H1 (cell line): Measurements from ENCODE around the gene POLRMT. TPM values are rescaled to one million over a fixed set of nuclear protein-coding genes. Genes with fewer than 3 reads are reported as not detected.

Experiments used
- CTCF ChIA-PET: fragments of 300-600 bp; sonication (Branson Sonifier 250); formaldehyde crosslinking; loops from one replicate; lab custom pipeline; 2021; ENCODE audit not compliant: partially characterized antibody; lab: Charles Lee
- POLR2A ChIA-PET: fragments of 300-600 bp; sonication (Branson Sonifier 250); formaldehyde crosslinking; loops from one replicate; lab custom pipeline; 2021; ENCODE audit warnings: inconsistent platforms; ENCODE audit not compliant: partially characterized antibody; lab: Charles Lee
- DNase-seq, 2 experiments: peaks; one replicate each; pipeline versions ENCODE4 v3.0.0 to v3.0.0-alpha.2; 2010 to 2022; ENCODE audit warnings: low spot score in 2 of 2, low read depth in 1 of 2, mixed read lengths in 1 of 2
- FAIRE-seq: peaks from 2 replicates; lab custom pipeline; 2011; peaks lifted over from hg19 to GRCh38; lab: Jason Lieb, UNC
- H2AFZ ChIP-seq: 2 replicates; pipeline ENCODE4 v1.8.1; 2012; ENCODE audit warnings: low read length, inconsistent platforms
- H2AK5ac ChIP-seq: 2 replicates; pipeline ENCODE4 v1.6.1; 2013; ENCODE audit warnings: low read depth, low read length
- H2BK120ac ChIP-seq: replicated peaks from 2 replicates; pipeline ENCODE3; 2013; ENCODE audit warnings: low read depth, low read length, inconsistent platforms
- H2BK12ac ChIP-seq: 2 replicates; pipeline ENCODE4 v1.6.1; 2013; ENCODE audit warnings: low read depth, low read length
- H2BK15ac ChIP-seq: 2 replicates; pipeline ENCODE4 v1.6.1; 2013; ENCODE audit warnings: low read length
- H2BK20ac ChIP-seq: 2 replicates; pipeline ENCODE4 v1.6.1; 2013; ENCODE audit warnings: low read length
- H2BK5ac ChIP-seq: 2 replicates; pipeline ENCODE4 v1.6.1; 2013; ENCODE audit warnings: low read depth, low read length
- H3K14ac ChIP-seq: 2 replicates; pipeline ENCODE4 v1.6.1; 2013; ENCODE audit warnings: inconsistent platforms; ENCODE audit not compliant: insufficient read length
- H3K18ac ChIP-seq: 2 replicates; pipeline ENCODE4 v1.6.1; 2013; ENCODE audit warnings: low read length; ENCODE audit errors: extremely low read depth
- H3K23ac ChIP-seq: 2 replicates; pipeline ENCODE4 v1.6.1; 2013; ENCODE audit warnings: inconsistent platforms; ENCODE audit not compliant: insufficient read length
- H3K23me2 ChIP-seq: 2 replicates; pipeline ENCODE4 v1.6.1; 2013; ENCODE audit warnings: low read depth, low read length
- H3K27ac ChIP-seq: 2 replicates; pipeline ENCODE4 v1.6.1; 2011; ENCODE audit warnings: low read depth, low read length, inconsistent platforms
- H3K27me3 ChIP-seq, 4 experiments: replicated peaks in 1 of 4; 1 replicate in 1 of 4; 2 replicates in 3 of 4; pipeline versions ENCODE4 v1.6.1 to v1.8.1; 2011 to 2013; ENCODE audit warnings: low read length in 3 of 4, mild to moderate bottlenecking in 3 of 4, inconsistent platforms in 2 of 4, mixed read lengths in 2 of 4, moderate library complexity in 1 of 4; ENCODE audit not compliant: control insufficient read depth in 3 of 4, insufficient read depth in 3 of 4; ENCODE audit errors: extremely low read depth in 1 of 4
- H3K36me3 ChIP-seq, 4 experiments: 2 replicates each; pipeline versions ENCODE4 v1.6.1 to v1.8.1; 2011 to 2013; ENCODE audit warnings: mild to moderate bottlenecking in 4 of 4, low read length in 3 of 4, moderate library complexity in 2 of 4, control low read depth in 1 of 4, inconsistent platforms in 1 of 4; ENCODE audit not compliant: insufficient read depth in 4 of 4, control insufficient read depth in 2 of 4
- H3K4ac ChIP-seq: replicated peaks from 2 replicates; pipeline ENCODE3; 2013; ENCODE audit warnings: low read length, low read depth, mixed read lengths, inconsistent platforms; ENCODE audit not compliant: insufficient read length
- H3K4me1 ChIP-seq, 4 experiments: replicated peaks in 1 of 4; 1 replicate in 1 of 4; 2 replicates in 3 of 4; pipeline versions ENCODE4 v1.6.1 to v1.8.1; 2011 to 2013; ENCODE audit warnings: low read length in 3 of 4, inconsistent platforms in 2 of 4, mixed read lengths in 1 of 4; ENCODE audit not compliant: insufficient read depth in 4 of 4, control insufficient read depth in 3 of 4
- H3K4me2 ChIP-seq, 2 experiments: 2 replicates each; pipeline versions ENCODE4 v1.6.1 to v1.8.1; 2011 to 2013; ENCODE audit warnings: low read depth in 2 of 2, low read length in 2 of 2, control low read depth in 1 of 2, inconsistent platforms in 1 of 2, mild to moderate bottlenecking in 1 of 2; ENCODE audit not compliant: insufficient read depth in 1 of 2
- H3K4me3 ChIP-seq, 4 experiments: fragments of 200-600, 300-600 bp in 1 of 4; sonication (generic), shearing (Covaris generic), sonication (Bioruptor Twin) in 1 of 4; 2 replicates each; pipeline versions ENCODE4 v1.5.1 to v1.8.1; 2011 to 2016; ENCODE audit warnings: low read length in 4 of 4, low read depth in 3 of 4, control low read depth in 2 of 4, inconsistent platforms in 2 of 4, mild to moderate bottlenecking in 2 of 4, mixed read lengths in 1 of 4, moderate library complexity in 1 of 4; ENCODE audit not compliant: insufficient read depth in 2 of 4; ENCODE audit errors: extremely low read depth in 1 of 4
- H3K56ac ChIP-seq: replicated peaks from 2 replicates; pipeline ENCODE3; 2013; ENCODE audit warnings: low read depth, mild to moderate bottlenecking, mixed read lengths, low read length, inconsistent platforms; ENCODE audit not compliant: insufficient read length
- H3K79me1 ChIP-seq: 2 replicates; pipeline ENCODE4 v1.6.1; 2013; ENCODE audit warnings: low read depth, low read length, control low read depth
- H3K79me2 ChIP-seq, 2 experiments: 2 replicates each; pipeline versions ENCODE4 v1.6.1 to v1.8.1; 2012 to 2013; ENCODE audit warnings: low read length in 2 of 2, mild to moderate bottlenecking in 2 of 2, inconsistent platforms in 1 of 2; ENCODE audit not compliant: insufficient read depth in 2 of 2, control insufficient read depth in 1 of 2
- H3K9ac ChIP-seq, 4 experiments: replicated peaks in 1 of 4; 1 replicate in 1 of 4; 2 replicates in 3 of 4; pipeline versions ENCODE4 v1.6.1 to v1.8.1; 2011 to 2013; ENCODE audit warnings: low read depth in 3 of 4, low read length in 3 of 4, control low read depth in 2 of 4, mild to moderate bottlenecking in 2 of 4, moderate library complexity in 2 of 4, inconsistent platforms in 1 of 4; ENCODE audit errors: extremely low read depth in 1 of 4
- H3K9me3 ChIP-seq, 2 experiments: 2 replicates each; pipeline versions ENCODE4 v1.6.1 to v1.8.1; 2012 to 2013; ENCODE audit warnings: mild to moderate bottlenecking in 2 of 2, moderate library complexity in 2 of 2, control low read depth in 1 of 2, inconsistent platforms in 1 of 2, low read depth in 1 of 2, low read length in 1 of 2, mixed read lengths in 1 of 2; ENCODE audit not compliant: insufficient read depth in 2 of 2
- H4K20me1 ChIP-seq, 2 experiments: replicated peaks in 1 of 2; 2 replicates each; pipeline versions ENCODE3 to v1.8.1; 2011 to 2013; ENCODE audit warnings: inconsistent platforms in 2 of 2, low read length in 2 of 2, mild to moderate bottlenecking in 1 of 2; ENCODE audit not compliant: insufficient read depth in 2 of 2, control insufficient read depth in 1 of 2
- H4K5ac ChIP-seq: 2 replicates; pipeline ENCODE4 v1.6.1; 2013; ENCODE audit warnings: low read length, low read depth, mixed read lengths, inconsistent platforms; ENCODE audit not compliant: insufficient read length
- H4K8ac ChIP-seq: 2 replicates; pipeline ENCODE4 v1.8.0; 2013; ENCODE audit warnings: mild to moderate bottlenecking, moderate library complexity, low read length, inconsistent platforms; ENCODE audit not compliant: insufficient read depth; ENCODE audit errors: extremely low read depth
- H4K91ac ChIP-seq: replicated peaks from 2 replicates; pipeline ENCODE3; 2013; ENCODE audit warnings: low read length, mixed read lengths, inconsistent platforms; ENCODE audit not compliant: insufficient read length
- WGBS, 2 experiments: shearing (Covaris generic) in 1 of 2; methylation state at CpG; one replicate each; pipeline versions ENCODE4 v1.1.6 to v1.1.7; 2013 to 2015; ENCODE audit warnings: low lambda C conversion rate in 2 of 2, mixed read lengths in 2 of 2, inconsistent platforms in 1 of 2, low coverage in 1 of 2, missing lambda C conversion rate in 1 of 2; ENCODE audit not compliant: insufficient replicate concordance in 2 of 2, insufficient coverage in 1 of 2, insufficient read length in 1 of 2; ENCODE audit errors: extremely low coverage in 1 of 2, missing lambda C conversion rate in 1 of 2; 5-methylcytosine and 5-hydroxymethylcytosine counted together
- polyA plus RNA-seq, 7 experiments: library from polyadenylated mRNA; depleted of rRNA in 3 of 7; stranded (reverse) in 5 of 7; unstranded in 2 of 7; fragments of >200 nt in 5 of 7; fragments of 200-250 nt in 2 of 7; gene quantifications; 1 replicate in 5 of 7; 2 replicates in 1 of 7; 4 replicates in 1 of 7; pipeline versions ENCODE4 v1.2.1 to v1.2.3, GENCODE V29; 2011 to 2013; ENCODE audit warnings: missing spikeins in 2 of 7, mixed read lengths in 2 of 7
- total RNA-seq: library from RNA; stranded (reverse); fragmentation: NEBNext Ultra II Directional; extraction: Animal tissue kit (Norgen Biotek cat#: 25700); gene quantifications from 2 replicates; pipeline ENCODE4 v1.2.1, GENCODE V29; 2021

POLRMT gene
- total and polyA plus RNA-seq, 2 of the 8 experiments (the other 6 are each of a cell fraction or from before 2014, with no cell fraction given): 93.0 to 111 TPM

DNA sequence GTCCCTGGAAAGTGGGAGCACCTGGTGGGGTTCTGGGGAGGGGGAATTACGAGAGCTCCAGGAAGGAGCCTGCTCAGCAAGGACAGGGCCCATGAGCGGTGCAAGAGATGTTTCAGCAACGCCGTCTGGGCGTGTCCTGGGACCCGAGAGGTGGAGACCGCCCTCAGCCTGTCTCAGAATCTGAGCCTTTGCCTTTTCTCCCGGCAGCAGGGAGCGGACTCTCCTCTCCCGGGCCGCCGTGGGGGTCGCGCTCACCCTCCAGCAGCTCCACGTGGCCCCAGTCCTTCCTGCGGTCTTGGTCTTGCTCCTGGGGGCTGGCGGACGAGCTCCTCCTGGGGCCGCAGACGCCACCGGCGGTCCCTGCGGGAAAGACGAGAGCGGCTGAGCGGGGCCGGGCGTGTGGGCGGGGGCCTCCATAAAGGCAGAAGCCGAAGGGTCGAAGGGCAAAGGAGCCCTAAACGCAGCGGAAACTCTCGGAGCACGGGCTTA lies 714 bp downstream of the POLRMT start:
- H3K27ac ChIP-seq: peak overlapping the region; percentile 62; the same call in 1 of the 2 replicates
- 0 out of 2 replicates have a peak overlapping the region, but pooled peaks have one; percentile 69 for H2AFZ ChIP-seq
- no peak overlapping the region for H3K14ac ChIP-seq
- peaks cover 0 to 8% (median 3%) of the 10 kb centered on the region in 4 experiments; a peak in 4 of 7 replicates for H3K4me1 ChIP-seq
- peak overlapping the region; percentile 35 to 67 (median 64); a peak in 6 of 7 replicates for H3K9ac ChIP-seq
- peaks cover 8% of the 10 kb centered on the region for H3K23me2 ChIP-seq
- 6% methylated on average over 25 of the region's 35 CpGs; no CpG with 5 or more reads in 1 of the 2 experiments for WGBS, 2 experiments
- H3K56ac ChIP-seq: no peak overlapping the region
- H3K23ac ChIP-seq: no peak overlapping the region
- no peak overlapping the region for H2BK12ac ChIP-seq
- H3K79me1 ChIP-seq: peaks cover 9% of the 10 kb centered on the region
- no peak overlapping the region; the same call in 1 of the 2 replicates for H2BK5ac ChIP-seq
- H3K9me3 ChIP-seq: no peaks in the 10 kb centered on the region
- H2BK15ac ChIP-seq: no peak overlapping the region
- H4K5ac ChIP-seq: no peak overlapping the region
- POLR2A ChIA-PET: interaction anchor here (0.7 to 3.2 kb wide), 13 partner anchors 8 to 179 kb away, joined by 3 to 11 read pairs (median 4); partner anchors contain the start of gene BSG
- H2BK120ac ChIP-seq: no peak overlapping the region
- H4K91ac ChIP-seq: peak overlapping the region; percentile 65
- H3K27me3 ChIP-seq: peaks cover 0 to 8% (median under 1%) of the 10 kb centered on the region in 4 experiments; a peak in 2 of 7 replicates
- no peak overlapping the region for H2BK20ac ChIP-seq
- H3K36me3 ChIP-seq: peaks cover 0 to 8% (median 2%) of the 10 kb centered on the region in 4 experiments; a peak in 5 of 8 replicates
- FAIRE-seq: no peak
- no peak overlapping the region for H3K18ac ChIP-seq
- H3K4me3 ChIP-seq: peak overlapping the region; percentile 88 to 99 (median 97)
- no peak overlapping the region for H3K4ac ChIP-seq
- H4K20me1 ChIP-seq: peaks cover 4 to 5% of the 10 kb centered on the region in 2 experiments
- no peak overlapping the region for H2AK5ac ChIP-seq
- H4K8ac ChIP-seq: peak overlapping the region; percentile 57; the same call in 1 of the 2 replicates
- CTCF ChIA-PET: interaction anchor here (0.8 kb wide), 1 partner anchor 48 kb away, joined by 3 read pairs; no protein-coding TSS in a partner anchor
- DNase-seq: peak in 1 of 2 experiments; percentile 73
- H3K4me2 ChIP-seq: peak overlapping the region; percentile 78 to 82
- peaks cover 0 to 18% of the 10 kb centered on the region in 2 experiments; a peak in 1 of 4 replicates for H3K79me2 ChIP-seq
